ENCODE measurements around the gene CCDC7. TPM values are rescaled to one million over a fixed set of nuclear protein-coding genes. Genes with fewer than 3 reads are reported as not detected.

CCDC7 gene
- total RNA-seq, 4 donors from 2014 or later = 34.1 to 114 (median 93.6) TPM

DNA sequence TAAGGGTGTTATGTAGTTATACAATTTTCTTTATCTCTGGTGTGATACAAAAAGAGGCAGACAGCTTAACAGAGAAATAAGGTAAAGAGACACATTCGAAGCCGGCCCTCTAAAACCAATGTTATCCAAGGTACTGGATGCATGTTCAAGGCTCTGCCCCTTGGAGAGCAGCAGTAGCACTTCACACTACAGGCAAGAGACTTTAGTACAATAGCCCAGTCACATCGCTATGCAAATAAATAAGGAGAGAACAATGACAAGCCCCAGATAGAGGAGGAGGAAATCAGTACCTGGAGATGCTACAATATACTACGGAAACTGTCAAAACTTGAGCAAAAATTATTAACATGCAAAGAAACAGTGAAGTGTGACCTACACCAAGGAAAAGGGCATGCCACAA is 401.0 kb downstream of the CCDC7 start:
- no peak for DNase-seq
- H3K9me3 ChIP-seq = no peaks in the 10 kb centered on the region
- H3K4me1 ChIP-seq = no peaks in the 10 kb centered on the region
- TF ChIP-seq, protein P1, sequence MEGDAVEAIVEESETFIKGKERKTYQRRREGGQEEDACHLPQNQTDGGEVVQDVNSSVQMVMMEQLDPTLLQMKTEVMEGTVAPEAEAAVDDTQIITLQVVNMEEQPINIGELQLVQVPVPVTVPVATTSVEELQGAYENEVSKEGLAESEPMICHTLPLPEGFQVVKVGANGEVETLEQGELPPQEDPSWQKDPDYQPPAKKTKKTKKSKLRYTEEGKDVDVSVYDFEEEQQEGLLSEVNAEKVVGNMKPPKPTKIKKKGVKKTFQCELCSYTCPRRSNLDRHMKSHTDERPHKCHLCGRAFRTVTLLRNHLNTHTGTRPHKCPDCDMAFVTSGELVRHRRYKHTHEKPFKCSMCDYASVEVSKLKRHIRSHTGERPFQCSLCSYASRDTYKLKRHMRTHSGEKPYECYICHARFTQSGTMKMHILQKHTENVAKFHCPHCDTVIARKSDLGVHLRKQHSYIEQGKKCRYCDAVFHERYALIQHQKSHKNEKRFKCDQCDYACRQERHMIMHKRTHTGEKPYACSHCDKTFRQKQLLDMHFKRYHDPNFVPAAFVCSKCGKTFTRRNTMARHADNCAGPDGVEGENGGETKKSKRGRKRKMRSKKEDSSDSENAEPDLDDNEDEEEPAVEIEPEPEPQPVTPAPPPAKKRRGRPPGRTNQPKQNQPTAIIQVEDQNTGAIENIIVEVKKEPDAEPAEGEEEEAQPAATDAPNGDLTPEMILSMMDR (IDR thresholded peaks at IDR 0.05) = no peak
- no peak for TF ChIP-seq POLR2A (IDR thresholded peaks at IDR 0.05)
- H3K36me3 ChIP-seq = no peaks in the 10 kb centered on the region
- intact Hi-C loops (cut with DNase I; ENCODE audit: low total_unique reads) = no loop called here
- no peaks in the 10 kb centered on the region for H3K27me3 ChIP-seq
- H3K4me3 ChIP-seq = no peak overlapping the region
- no peak overlapping the region for H3K27ac ChIP-seq

DNA sequence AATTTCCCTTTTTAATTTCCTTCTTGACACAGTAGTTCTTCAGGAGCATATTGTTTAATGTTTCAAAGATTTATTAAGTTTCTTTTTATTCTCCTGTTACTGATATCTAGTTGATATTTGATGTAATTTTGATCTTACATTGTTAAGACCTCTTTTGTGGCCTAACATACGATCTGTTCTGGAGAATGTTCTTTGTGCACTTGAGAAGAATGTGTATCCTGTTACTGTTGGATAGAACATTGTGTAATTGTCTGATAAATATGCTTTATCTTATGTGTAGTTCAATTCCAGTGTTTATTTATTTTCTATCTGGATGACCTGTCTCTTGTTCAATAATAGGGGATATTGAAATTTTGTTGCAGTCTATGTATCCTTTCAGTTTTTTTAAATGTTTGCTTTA is 405.4 kb downstream of the CCDC7 start:
- H3K36me3 ChIP-seq = no peaks in the 10 kb centered on the region
- H3K9me3 ChIP-seq = no peaks in the 10 kb centered on the region
- H3K4me1 ChIP-seq = no peaks in the 10 kb centered on the region
- H3K27ac ChIP-seq = no peak overlapping the region
- no peak for DNase-seq
- no peaks in the 10 kb centered on the region for H3K27me3 ChIP-seq
- no peak overlapping the region for H3K4me3 ChIP-seq
- intact Hi-C loops (cut with DNase I; ENCODE audit: low total_unique reads) = no loop called here
- TF ChIP-seq, protein P1 (IDR thresholded peaks at IDR 0.05) = no peak
- TF ChIP-seq POLR2A (IDR thresholded peaks at IDR 0.05) = no peak

DNA sequence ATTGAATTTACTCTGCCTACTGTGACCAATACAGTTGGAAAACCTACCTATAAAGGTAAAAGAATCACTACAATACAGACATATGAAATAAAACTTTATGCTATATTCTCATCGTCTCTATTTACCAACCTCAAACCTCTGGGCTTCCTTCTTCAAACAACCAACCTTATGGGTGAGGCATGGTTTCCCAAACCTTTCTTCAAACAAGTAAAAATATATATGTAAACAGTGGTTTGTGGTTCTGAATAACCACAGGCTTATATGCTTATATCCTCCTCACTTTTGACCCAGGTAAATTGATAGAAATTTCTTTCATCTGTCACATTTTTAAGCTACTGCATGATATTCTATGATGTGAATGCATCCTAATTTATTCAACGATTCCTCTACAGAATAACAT is 408.5 kb downstream of the CCDC7 start:
- no peak for DNase-seq

DNA sequence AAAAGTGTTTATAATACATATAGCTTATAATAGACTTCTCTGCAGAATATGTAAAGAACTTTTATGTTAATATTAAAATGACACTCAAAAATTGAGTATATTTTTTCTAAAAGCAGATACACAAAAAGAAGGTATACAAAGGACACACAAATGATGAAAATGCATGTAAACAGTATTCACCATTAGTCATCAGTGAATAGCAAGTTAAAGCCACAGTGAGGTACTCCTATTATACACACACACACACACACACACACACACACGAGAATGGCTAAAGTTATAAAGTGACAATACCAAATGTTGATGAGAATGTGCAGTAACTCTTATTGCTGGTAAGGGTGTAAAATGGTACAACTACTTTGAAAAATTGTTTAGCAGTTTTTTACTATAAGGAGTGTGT is 419.2 kb downstream of the CCDC7 start:
- no peak for DNase-seq

More for the DNA sequence above, 408.5 kb downstream of the CCDC7 start:
- H3K9me3 ChIP-seq = no peaks in the 10 kb centered on the region
- intact Hi-C loops (cut with DNase I; ENCODE audit: low total_unique reads) = no loop called here
- H3K4me1 ChIP-seq = no peaks in the 10 kb centered on the region
- no peaks in the 10 kb centered on the region for H3K27me3 ChIP-seq
- no peaks in the 10 kb centered on the region for H3K36me3 ChIP-seq
- TF ChIP-seq POLR2A (IDR thresholded peaks at IDR 0.05) = no peak
- TF ChIP-seq, protein P1 (IDR thresholded peaks at IDR 0.05) = no peak
- H3K27ac ChIP-seq = no peak overlapping the region
- no peak overlapping the region for H3K4me3 ChIP-seq

DNA sequence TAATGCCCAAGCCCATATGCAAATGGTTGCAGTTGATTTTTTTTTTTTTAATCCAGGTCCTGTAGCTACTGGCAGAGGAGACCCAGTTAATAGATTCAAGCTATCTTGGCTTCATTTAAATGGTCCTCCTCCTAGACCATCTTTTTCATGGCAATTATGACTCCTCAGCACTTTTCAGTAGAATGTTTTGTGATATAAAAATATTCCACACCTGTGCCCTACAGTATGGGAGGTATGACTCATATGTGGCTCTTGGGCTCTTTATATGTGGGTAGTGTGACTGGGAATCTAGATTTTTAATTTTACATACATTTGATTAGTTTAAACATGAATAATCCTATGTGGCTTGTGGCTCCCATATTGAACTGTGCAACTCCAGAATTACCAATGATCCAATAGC is 432.0 kb downstream of the CCDC7 start:
- Histone ChIP-seq H3K36me3 (no peaks in the 10 kb centered on the region), H3K9me3 (no peaks in the 10 kb centered on the region), H3K4me3 (no peak overlapping the region), H3K4me1 (no peaks in the 10 kb centered on the region), H3K27ac (no peak overlapping the region), H3K27me3 (no peaks in the 10 kb centered on the region)
- no peak for DNase-seq
- TF ChIP-seq POLR2A (IDR thresholded peaks at IDR 0.05) = no peak
- TF ChIP-seq, protein P1 (IDR thresholded peaks at IDR 0.05) = no peak
- intact Hi-C loops (cut with DNase I; ENCODE audit: low total_unique reads) = no loop called here

More for the DNA sequence above, 419.2 kb downstream of the CCDC7 start:
- H3K4me1 ChIP-seq = no peaks in the 10 kb centered on the region
- no peaks in the 10 kb centered on the region for H3K27me3 ChIP-seq
- H3K9me3 ChIP-seq = no peaks in the 10 kb centered on the region
- intact Hi-C loops (cut with DNase I; ENCODE audit: low total_unique reads) = no loop called here
- TF ChIP-seq, protein P1 (IDR thresholded peaks at IDR 0.05) = no peak
- no peak for TF ChIP-seq POLR2A (IDR thresholded peaks at IDR 0.05)
- H3K4me3 ChIP-seq = no peak overlapping the region
- H3K27ac ChIP-seq = no peak overlapping the region
- H3K36me3 ChIP-seq = no peaks in the 10 kb centered on the region
